GM19193 (cell line): Measurements from ENCODE around the gene MTHFD1L.

ENCODE experiments used
- POLR2A ChIP-seq: IDR thresholded peaks from 4 replicates; pipeline ENCODE4 v1.6.1; 2011; ENCODE audit not compliant: insufficient read depth, insufficient read length; ENCODE audit errors: extremely low read depth

MTHFD1L gene

DNA sequence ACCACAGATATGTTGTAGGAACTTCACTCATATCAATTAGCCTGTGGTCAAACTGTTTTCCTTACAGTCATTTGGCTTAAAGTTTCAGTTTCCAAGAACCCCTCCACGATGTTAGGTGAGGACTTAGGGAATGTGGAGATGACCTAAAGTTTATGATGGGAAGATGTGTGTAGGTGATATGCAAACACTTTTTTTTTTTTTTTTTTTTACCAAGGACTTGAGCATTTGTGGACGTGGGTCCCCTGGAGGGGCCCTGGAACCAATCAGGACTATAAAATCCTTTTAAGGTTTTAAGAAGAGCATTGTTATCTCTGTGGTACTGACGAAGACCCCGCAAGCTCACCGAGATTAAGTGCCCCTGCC lies 478 bp upstream of the MTHFD1L start:
- TF ChIP-seq POLR2A, result no peak

DNA sequence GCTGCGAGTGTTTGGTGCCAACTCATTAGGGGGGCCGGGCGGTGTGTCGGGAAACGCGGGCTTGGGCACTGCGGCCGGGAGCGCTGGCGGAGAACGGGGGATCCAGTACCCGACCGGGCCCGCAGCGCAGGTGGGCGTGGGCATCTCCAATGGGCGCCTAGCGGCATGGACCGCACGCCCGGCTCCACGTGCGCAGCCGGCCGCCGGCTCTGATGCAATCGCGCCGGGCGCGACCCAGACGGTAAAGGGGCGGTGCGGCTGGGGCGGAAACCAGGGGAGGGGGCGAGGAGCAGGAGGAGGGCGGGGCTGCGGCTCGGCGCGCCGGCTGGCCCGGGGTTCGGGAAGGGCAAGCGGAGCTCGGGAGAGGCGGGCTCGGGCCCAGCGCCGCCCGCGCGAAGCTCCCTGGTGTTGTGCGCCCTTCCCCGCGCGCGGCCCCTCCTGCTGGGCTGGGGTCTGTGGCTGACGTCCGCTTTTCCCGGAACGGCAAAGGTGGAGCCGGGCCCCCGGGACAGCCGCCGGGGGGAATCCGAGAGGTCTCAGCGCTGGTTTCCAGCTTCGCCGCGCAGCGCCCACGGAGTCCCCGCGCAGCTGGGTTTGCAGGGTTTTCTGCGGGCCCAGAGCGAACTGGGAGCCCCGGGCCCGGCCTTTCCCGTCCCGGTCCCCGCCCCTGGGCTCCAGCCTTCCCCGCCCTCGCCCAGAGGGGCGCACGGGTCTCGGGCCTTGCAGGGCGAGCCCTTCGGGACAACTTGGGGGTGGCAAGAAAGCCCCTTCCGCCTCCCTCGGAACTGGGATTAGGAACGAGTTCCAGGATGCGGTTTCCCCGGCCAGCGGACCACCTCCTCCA lies 867 bp downstream of the MTHFD1L start:
- TF ChIP-seq POLR2A, result peak; percentile 51

DNA sequence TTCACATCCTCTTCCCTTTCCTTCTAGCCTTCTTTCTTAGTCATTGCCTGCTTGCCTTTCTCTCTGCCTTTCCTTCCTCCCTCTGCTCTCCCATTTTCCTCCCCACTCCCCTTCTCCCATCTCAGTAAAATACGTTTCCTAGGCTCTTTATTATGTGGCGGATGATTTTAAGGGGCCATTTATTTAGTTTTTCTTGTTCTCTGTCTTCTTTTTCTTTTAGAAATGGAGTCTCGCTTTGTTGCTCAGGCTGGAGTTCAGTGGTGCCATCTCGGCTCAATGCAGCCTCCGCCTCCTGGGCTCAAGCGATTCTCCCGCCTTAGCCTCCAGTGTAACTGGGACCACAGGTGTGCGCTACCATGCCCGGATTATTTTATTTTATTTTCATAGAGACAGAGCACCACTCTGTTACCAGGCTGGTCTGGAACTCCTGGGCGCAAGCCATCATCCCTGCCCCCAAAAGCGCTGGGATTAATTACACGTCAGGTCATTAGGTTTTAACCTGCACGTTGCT lies 1.5 kb downstream of the MTHFD1L start:
- no peak for TF ChIP-seq POLR2A

DNA sequence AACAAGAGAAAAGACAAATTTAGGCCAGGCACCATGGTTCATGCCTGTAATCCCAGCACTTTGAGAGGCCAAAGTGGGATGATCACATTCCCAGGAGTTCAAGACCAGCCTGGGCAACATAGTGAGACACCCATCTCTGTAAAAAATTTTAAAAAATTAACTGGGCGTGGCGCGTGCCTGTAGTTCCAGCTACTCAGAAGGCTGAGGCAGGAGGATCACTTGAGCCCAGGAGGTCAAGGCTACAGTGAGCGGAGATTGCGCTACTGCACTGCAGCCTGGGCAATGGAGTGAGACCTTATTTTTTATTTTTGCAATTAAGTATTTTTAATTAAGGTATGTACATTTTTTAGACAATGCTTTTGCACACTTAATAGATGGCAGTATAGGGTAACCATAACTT lies 3.3 kb downstream of the MTHFD1L start:
- no peak for TF ChIP-seq POLR2A

DNA sequence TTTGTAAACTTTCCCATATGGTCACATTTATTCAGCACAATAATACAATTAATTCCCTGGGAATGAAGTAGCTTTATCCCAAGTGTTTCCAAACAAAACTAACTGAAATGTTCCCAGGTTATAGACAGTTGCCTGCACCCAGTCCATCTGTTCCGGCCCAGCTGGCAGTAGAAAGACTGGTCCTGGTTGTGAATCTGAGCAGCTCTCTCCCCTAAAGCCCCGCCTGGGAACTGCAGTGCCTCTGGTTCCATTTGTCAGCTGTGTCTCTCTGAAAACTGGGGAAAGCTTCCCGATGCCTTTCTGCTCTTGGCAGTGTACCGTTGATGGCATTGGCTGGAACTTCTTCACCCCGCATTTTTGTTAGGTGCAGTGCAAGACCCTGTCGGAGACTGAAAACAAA lies 8.7 kb downstream of the MTHFD1L start:
- no peak for TF ChIP-seq POLR2A

DNA sequence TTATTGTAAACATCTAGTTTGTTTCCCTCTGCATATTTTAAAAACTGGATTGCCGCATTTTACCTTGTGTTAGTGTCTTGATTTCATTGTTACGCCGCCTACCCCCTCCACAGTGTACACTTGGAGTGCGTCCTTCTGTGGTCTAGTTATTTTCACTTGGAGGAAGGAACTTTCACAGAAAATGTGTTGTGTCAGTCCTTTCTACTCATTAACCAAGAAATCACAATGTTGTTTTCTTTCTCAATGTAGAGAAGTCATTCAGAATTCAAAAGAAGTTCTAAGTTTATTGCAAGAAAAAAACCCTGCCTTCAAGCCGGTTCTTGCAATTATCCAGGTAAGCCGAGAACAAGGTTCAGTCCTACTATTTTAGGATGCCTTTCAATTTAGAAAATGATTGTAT lies 10.3 kb downstream of the MTHFD1L start:
- no peak for TF ChIP-seq POLR2A

DNA sequence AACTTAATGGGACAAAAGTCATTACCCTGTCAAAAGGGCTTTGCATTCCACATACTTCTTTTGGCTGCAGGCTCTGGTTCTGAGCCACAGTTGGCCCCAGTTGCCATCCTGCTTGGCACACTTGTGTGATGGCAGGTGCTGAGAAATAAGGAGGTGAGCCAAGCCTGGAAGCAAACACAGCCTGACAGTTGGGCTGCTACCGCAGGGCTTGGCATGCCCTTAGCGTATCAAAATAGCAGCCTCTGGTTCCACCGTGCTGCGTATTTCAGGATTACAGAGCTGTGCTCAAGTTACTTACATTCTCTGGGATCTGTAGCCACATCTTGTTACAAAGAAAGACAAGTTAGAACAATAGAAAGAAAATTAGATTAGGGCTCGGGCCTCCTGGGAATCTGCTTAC lies 11.1 kb downstream of the MTHFD1L start:
- TF ChIP-seq POLR2A, result no peak

DNA sequence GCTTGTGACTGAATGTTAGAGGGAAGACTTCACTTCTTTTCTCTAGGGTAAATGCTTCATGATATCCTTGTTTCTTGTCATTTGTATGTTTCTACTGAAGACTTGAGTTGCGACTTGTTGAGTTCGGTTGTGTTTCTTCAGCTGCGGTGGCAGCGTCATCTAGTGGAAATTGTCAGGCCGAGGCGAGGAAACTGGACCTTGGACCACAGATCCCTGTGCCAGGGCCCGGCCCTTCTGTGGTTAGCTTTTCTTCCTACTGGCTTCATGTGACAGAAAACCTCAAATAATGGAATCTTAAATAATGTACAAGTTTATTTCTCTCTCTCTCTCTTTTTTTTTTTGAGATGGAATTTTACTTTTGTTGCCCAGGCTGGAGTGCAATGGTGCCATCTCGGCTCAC lies 12.4 kb downstream of the MTHFD1L start:
- no peak for TF ChIP-seq POLR2A

DNA sequence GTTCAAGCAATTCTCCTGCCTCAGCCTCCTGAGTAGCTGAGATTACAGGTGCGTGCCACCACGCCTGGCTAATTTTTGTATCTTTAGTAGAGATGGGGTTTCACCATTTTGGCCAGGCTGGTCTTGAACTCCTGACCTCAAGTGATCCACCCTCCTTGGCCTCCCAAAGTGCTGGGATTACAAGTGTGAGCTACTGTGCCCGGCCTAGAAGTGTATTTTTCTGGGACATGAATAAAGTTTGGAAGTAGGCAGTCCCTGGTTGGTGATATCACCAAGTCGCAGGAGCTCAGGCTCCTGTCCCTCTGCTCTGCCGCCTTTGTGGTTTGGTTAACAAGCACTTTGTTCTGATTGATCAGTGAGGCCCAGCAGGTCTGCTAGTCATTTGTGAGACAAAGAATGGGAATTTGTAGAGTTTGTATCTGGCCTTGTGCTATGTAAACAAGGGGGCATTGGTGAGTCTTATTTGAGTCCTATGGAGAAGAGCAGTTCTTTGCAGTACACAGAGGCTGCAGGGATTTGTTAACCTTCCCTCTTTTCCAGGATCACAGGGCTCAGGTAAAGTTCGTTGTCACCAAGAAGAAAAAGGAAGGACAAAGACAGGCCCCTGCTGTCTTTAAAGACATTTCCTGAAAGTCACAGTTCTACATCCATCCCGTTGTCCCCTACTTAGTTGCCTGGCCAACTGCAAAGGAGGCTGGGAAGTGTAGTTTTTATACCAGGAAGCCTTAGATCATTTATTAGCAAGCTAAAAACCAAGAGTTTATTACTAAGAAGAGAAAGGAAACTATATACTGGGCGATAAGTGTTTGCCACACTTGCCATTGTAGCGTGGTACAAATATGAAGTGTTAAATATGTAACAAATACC lies 13.1 kb downstream of the MTHFD1L start:
- no peak for TF ChIP-seq POLR2A

DNA sequence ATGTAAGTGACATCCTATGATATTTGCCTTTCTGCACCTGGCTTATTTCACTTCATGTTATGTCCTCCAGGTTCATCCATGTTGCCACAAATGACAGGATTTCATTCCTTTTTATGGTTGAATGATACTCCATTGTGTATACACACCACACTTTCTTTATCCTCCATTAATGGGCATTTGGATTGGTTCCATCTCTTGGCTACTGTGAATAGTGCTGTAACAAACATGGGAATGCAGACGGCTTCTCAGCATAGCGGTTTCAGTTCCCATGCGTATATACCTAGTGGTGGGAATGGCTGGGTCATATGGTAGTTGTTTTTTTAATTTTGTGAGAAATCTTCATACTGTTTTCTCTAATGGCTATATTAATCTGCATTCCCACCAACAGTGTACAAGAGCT lies 14.8 kb downstream of the MTHFD1L start:
- no peak for TF ChIP-seq POLR2A

DNA sequence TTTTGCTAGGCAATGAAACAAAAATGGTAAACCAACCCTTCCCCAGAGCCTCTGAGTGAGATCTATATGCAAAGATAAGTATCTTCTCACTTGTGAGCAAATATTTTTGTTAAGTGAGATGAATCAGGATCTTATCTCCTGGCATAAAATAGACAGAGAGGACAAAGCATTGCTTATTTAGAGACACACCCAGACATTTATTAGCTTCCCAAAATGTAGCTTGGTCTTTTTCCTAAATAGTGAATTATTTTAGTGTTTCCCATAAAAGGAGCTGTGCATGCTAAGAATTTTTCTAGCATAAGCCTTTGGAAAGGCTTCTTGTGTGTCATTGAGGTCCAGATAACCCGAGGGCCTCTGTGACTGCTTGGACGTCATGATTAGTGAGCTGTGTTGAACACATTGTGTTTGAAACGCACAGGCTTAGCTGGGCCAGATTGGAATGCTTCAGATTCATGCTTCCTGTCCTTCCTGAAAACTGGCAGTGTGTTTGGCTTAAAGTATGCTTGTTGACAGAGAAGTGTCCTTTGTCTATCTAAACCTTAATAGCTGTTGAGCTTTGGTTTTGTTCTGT lies 16.5 kb downstream of the MTHFD1L start:
- TF ChIP-seq POLR2A, result no peak

DNA sequence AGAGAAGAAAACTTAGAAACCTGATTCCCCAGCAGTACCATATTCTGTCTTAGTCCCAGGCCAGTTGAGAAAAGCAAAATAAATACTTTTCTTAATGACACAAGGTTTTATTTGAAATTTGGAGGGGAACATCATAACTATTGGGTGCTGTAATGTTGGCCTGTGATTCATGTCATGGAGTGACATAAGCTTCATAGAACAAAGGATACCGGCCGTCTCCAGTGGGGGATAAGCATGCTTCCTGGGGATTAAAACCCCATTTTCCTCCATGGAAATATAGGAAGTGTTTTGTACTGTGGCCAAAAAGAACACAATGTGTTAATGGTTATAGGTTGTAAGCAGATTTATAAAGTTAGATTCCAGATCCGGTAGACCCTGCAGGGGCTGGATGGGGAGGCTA lies 18.0 kb downstream of the MTHFD1L start:
- TF ChIP-seq POLR2A, result no peak

DNA sequence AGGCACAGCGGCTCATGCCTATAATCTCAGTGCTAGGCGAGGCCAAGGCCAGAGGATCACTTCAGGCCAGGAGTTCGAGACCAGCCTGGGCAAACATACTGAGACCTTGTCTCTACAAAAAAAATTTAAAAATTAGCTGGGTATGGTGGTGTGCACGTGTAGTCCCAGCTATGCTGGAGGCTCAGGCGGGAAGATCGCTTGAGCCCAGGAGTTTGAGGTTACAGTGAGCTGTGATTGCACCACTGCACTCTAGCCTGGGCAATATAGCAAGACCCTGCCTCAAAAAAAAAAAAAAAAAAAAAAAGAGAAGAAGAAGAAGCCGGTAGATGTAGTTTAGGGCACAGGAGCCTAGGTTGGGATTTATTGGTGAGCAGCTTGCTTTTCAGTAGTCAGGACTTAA lies 20.7 kb downstream of the MTHFD1L start:
- TF ChIP-seq POLR2A, result no peak

DNA sequence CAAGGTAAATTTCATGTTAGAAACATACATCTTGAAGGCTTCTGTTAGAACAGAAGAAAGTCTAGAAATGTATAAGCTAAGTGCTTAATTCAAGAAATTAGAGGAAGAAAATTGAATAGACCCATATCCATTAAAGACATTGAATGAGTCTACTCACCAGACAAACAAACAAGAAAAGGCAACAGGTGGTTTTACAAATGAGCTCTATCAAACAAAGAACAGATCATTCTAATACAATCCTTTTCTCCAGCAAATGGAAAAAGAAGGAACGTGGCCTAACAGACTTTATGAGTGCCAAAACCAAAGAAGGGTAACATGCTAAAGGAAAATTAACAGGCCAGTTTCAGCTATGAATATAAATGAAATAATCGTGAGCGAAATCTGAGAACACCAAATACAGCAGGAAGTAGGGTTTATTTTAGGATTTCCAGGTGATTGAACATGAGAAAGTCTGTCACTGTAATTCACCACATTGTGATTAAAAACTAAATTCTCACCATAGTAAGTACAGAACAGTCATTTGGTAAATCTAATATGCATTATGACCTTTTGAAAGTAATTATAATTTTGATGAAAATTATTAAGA lies 22.6 kb downstream of the MTHFD1L start:
- TF ChIP-seq POLR2A, result no peak

DNA sequence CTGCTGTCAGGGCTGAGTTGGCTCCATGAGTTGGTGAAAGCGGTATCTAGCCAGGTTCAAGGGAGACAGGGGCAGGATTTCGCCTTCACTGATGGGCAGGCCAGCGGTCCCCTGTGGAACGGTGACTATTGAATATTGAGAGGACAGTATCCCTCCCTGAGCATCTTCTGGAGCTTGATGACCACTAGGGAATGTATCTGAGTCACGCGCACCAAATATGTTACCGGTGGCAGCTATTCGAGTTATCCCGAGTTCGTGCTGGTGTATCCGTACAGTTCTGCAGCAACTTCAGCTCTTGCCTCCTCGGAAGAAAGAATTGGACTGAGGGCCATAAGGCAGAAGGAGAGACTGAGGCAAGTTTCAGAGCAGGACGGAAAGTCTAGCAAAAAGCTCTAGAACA lies 24.8 kb downstream of the MTHFD1L start:
- no peak for TF ChIP-seq POLR2A

DNA sequence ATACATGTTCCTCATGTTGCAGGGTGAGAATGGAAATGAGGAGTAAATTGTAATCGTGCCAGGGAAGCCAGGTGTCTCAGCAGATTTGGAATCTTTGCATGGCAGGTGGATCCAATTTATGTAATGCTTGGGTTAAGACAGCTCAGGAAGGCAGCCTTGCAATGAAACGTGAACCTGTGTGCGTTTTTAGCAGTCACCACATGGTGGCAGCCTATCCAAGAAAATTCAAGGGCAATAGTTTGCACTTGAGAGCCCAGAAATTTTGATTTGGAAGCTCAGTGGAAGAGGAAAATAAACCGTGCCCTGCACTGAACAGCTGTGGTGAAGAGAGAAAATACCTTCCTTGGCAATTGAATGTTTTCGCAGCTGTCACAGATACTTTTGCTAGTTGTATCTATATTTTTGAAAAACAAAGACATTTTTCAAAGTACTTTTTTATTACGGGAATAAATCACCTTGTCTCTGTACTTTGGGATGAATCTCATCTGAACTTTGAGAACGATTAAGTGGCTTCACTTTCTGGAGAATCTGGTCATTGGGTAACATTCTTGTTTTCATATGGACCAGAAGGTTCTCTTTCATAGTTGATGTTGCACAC lies 26.5 kb downstream of the MTHFD1L start:
- no peak for TF ChIP-seq POLR2A
